ENCODE data around the gene CFAP58.

DNA sequence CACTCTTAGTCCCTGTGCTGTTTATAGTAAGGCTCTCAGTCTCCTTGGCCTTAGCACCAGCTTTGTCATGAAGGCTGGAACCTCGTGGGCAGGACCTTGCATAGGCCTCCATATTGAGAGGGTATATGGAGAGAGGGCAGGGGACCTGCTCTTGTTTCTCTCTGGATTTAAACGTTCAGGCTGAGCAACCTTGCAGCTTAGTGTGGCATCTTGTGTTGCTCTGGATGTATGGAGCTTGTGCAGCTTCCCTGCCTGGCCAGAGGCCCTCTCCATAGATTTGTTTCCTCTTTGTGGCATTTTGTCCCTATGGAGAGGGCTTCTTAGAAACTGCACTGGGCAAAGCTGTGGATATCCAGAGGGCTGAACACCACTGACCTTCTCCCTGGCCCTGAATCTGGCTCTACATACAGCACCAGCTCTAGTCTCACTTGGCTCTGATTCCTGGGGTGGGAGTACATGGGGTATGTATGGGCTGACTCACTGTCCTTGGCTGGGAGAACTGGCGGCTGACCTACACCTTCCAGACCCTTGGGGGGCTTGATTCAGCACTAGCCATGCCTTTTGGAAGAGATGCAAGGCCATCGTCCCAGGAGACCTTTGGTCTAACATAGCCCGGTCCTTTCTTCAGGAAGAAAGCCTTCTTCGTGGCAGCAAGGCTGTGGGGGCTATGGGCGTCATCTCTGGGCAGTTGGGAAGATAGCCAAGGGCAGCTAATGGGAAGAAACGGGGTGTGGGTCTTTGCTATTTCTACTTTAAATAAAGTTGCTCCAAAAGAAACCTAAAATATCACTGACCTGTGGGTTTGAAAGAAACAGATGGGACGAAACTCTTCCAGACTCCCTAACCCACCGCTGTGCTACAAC lies 45.8 kb upstream of the CFAP58 start:
- TF ChIP-seq CTCF (IDR thresholded peaks at IDR 0.05): no peak
- TF ChIP-seq POLR2A (IDR thresholded peaks at IDR 0.05): no peak
